Activated naive CD8-positive, alpha-beta T cell treated with anti-CD3 and anti-CD28 coated beads, Interleukin-2, amount 50 U/mL, for 16 hours (primary cell): ENCODE measurements around the gene BRWD1.

Source experiments
- DNase-seq: peaks from one replicate; pipeline ENCODE4 v3.0.0-alpha.2; 2020; ENCODE audit warnings: low read depth, low spot score

Gene BRWD1

DNA sequence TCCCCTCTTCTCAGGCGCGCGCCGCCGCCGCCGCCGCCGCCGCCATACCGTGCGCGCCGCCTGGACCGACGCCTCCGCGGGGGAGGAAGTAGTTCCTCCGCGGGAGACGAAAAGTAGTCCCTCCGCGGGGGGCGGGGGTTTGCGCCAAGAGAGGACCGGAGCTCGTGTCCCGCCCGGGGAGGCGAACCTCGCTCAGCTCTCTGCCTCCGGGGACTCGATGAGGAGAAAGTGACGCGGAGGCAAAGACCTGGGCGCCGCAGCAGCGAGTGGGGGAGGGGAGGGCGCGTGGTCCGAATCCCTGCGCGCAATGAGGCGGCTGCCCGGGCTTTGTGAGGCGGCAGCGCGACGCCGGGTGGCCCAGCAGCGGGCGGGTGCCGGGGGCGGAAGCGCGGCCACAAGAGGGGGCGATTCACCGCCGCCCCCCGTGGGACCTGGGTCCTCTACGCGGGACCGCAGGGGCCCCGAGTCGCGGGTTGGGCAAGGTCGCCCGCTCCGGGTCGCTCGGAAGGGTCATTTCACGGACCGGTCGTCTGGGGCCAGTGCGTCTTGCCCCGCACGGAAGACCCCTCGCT, at the start of gene BRWD1:
TSS of gene BRWD1 (minus strand) at position 62 of the 572 bp plus-strand sequence. CDS start 141 bp downstream, outside the sequence.
- peak; percentile 46 for DNase-seq

DNA sequence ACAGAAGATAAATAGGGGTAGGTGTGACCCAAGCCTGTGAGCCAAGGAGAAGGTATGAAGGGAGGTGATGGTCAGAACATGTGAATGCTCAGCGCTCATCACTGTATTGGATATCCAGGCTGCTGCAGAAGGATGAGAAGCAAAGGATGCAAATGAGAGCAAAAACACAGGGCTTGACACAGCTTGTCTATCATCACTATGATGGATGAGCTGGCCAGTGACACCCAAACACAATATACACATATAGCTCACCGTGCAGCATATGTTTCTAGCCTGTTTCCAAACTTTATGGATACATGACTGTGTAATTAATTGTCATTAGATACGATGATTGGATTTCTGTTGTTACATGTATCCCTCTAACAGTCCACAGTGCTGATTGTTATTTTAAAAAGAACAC, 49.3 kb upstream of the BRWD1 start:
- no peak for DNase-seq

- DNase-seq: no peak
These were observed 46.0 kb upstream of the BRWD1 start for GRCh38 chr21:39359382-39359781.

- DNase-seq: no peak
These were observed 39.9 kb upstream of the BRWD1 start for GRCh38 chr21:39353295-39353694.

GRCh38 chr21:39350094-39351005, 36.9 kb upstream of the BRWD1 start:
- DNase-seq: no peak

DNA sequence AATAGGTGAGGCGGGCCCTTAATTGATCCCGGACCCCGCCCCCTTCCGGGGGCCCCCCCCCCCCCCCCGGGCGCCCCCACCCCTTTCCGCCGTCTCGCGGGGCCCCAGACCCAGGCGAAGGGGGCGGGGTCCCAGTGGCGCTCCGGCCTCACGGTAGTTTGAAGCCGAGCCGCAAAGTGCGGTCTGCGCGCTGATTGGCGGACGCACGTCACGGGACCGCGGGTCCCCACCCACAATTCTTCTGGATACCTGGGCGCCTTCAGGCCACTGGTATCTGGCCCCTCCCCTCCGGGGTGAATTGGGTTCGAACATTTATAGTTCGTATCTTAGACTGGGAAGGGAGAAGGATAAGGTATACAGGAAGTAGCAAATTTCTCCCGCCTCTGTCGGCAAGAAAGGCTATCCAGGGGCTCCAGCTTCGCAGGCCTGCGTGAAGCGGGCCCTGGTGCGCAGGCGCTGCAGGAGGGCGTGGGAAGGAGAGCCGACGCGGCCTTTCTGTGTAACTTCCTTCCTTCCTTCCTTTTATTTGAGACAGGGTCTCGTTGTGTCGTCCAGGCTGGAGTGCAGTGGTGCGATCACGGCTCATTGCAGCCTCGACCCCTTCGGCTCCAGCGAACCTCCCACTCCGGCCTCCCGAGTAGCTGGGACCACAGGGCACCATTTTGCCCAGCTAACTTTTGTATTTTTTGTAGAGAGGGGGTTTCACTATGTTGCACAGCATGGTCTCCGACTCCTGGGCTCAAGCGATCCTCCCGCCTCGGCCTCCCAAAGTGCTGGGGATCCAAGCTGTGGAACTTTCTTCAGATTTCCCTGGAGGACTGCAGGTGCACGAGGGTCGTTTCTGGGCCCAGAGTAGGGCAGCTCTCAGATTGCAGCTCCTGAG, 36.0 kb upstream of the BRWD1 start:
- peak; percentile 96 for DNase-seq

DNA sequence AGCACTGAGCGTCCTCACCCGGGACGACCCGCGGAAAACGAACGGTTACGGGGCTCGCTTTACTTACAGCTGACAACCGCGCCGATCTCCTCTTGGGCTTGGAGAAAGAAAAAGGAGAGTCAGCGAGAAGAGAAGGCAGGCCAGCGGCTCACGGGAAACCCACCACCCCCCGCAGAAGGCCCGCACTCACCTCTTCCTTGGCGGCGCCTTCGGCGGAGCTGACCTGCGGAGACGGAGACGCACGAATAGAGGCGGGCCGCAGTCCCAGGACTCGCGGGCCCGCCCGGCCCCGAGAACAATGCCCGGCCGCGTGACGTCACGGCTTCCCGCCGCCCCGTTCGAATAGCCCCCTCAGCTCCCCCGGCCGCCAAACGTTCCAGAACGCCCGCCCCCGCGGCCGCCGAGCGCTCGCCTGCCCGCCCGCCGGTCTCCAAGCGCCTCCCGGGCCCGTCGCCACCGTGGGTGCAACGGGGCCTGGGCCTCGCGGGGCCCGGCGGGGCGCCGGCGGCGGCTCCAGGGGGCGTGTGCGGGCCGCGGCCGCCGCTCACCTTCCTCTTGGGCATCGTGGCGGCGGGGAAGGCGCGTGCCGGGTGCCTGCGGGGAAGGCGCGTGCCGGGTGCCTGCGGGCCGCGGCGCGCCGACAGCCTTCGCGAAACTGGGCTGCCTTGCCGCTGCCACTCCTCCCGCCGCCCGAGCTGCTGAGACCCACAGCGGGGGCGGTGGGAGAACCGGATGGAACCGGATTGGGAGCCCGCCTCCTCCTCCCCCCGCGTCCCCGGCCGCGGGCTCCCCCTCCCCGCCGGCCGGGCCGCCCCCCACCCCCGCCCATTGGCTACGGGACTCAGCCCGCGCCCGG, 35.2 kb upstream of the BRWD1 start, which contains the start of gene HMGN1:
TSS of gene HMGN1 (minus strand) at position 734 of the 856 bp plus-strand sequence. CDS start at position 563, 171 bp downstream.
- DNase-seq: peak; percentile 79

GRCh38 chr21:39348040-39348354, 34.6 kb upstream of the BRWD1 start:
- DNase-seq: no peak

- DNase-seq: no peak
These were observed 34.1 kb upstream of the BRWD1 start for GRCh38 chr21:39347537-39347936.

- no peak for DNase-seq
These were observed 33.4 kb upstream of the BRWD1 start for GRCh38 chr21:39346671-39347331.

GRCh38 chr21:39346206-39346605, 32.8 kb upstream of the BRWD1 start:
- DNase-seq: no peak

GRCh38 chr21:39345440-39345839, 32.0 kb upstream of the BRWD1 start:
- DNase-seq: no peak

GRCh38 chr21:39344848-39345247, 31.4 kb upstream of the BRWD1 start:
- no peak for DNase-seq

- no peak for DNase-seq
These were observed 28.0 kb upstream of the BRWD1 start for GRCh38 chr21:39341249-39341923.

- no peak for DNase-seq
These were observed 27.3 kb upstream of the BRWD1 start for GRCh38 chr21:39340687-39341086.

GRCh38 chr21:39339231-39339630, 25.8 kb upstream of the BRWD1 start:
- no peak for DNase-seq

DNA sequence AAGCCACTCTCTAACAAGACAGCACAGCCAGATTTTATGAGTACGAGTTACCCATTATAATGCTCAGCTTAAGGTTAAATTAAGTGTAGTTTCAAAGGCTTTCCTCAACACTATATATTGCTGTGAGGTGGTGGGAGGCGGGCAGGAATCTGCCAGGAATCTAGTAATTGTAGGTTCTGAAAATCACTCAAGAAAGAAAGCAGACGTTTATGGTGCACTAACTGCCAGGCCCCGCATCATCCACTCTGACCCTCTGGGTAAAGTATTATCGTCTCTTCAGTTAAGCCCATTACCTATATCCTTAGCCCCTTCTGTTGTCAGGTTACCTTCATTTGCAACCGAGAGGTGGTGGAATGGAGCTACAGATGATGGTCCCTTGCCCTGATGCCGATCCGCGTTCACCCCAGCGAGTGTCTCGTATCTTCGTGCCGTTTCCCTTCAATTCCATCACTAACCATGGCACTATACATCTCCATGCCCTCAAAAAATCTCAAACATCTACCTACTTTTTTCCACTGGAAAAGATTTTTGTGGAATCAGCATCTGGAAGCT, 23.1 kb upstream of the BRWD1 start:
- DNase-seq: no peak

GRCh38 chr21:39334611-39335010, 21.2 kb upstream of the BRWD1 start:
- no peak for DNase-seq

DNA sequence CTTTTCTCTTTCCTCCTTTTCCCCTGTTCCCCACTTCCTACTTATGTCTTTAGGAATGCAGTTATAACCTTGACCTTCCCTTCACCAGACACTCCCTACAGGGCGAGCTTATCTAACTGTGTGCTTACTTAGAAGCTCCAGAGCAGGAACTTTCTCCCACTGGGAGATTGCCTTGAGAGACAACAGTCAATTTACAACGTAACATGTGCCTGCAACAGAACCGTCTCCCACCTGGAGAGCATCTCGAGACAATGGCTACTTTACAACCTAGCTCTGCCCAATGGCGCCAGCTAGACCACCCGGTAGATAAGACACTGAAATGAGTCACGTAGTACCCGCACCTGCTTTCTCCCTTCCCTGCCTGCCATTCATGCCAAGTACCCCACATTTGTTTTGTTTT, 18.7 kb upstream of the BRWD1 start:
- no peak for DNase-seq

DNA sequence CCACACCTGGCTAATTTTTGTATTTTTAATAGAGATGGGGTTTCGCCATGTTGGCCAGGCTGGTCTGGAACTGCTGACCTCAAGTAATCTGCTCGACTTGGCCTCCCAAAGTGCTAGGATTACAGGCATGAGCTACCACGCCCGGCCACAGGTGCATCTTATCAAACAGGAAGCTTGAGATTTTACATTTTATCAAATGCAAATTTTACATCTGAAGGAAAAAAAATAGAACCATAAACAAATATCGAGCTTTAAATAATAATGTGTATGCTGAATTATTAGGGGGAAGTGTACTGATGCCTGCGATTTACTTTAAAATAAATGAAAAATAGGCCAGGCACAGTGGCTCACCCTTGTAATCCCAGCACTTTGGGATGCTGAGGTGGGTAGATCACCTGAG, 16.6 kb upstream of the BRWD1 start:
- DNase-seq: no peak
